ENCODE data around the gene TMEM147. TPM values are rescaled to one million over a fixed set of nuclear protein-coding genes. Genes with fewer than 3 reads are reported as not detected.
A peak's percentile ranks its signal among the peaks of the same experiment; 100 is the strongest.

Gene TMEM147
- total and polyA plus RNA-seq, 2 of the 4 experiments (the other 2 are of a cell fraction): 67.6 to 108 TPM

GRCh38 chr19:35557539-35558399, 12.3 kb downstream of the TMEM147 start:
- no peaks in the 10 kb centered on the region for H3K9me3 ChIP-seq (ENCODE audit: control insufficient read depth, insufficient read depth, low read length)
- H4K5ac ChIP-seq (ENCODE audit: low read depth, low read length): no peak overlapping the region
- ChIA-PET CTCF (interaction anchor here (1.6 kb wide), 1 partner anchor 10 kb away, joined by 6 read pairs; no protein-coding TSS in a partner anchor), POLR2A (ENCODE audit: unreplicated experiment) (no interaction called here)
- DNase-seq (peak; percentile 33), ATAC-seq (ENCODE audit: low read depth) (peak; percentile 87)
- H3K18ac ChIP-seq (ENCODE audit: low read depth, low read length): no peak overlapping the region
- no peak overlapping the region for H2AK5ac ChIP-seq (ENCODE audit: low read depth, low read length)
- WGBS, 2 experiments (ENCODE audit: extremely low coverage in 2 of 2, insufficient read length in 1 of 2): 11% methylated on average over 18 of the region's 60 CpGs; no CpG with 5 or more reads in 1 of the 2 experiments
- no peak overlapping the region for H3K9ac ChIP-seq (ENCODE audit: low read depth, low read length)
- no peak overlapping the region for H3K14ac ChIP-seq (replicated peaks; ENCODE audit: low read depth, low read length)
- 0 out of 2 replicates have a peak, but pooled peaks cover 3% of the 10 kb centered on the region for H3K9me1 ChIP-seq (ENCODE audit: insufficient read depth, low read length)
- no peak overlapping the region for H3K4ac ChIP-seq (ENCODE audit: low read depth, low read length)
- H4K8ac ChIP-seq (ENCODE audit: low read depth in 2 of 2, low read length in 2 of 2): no peak overlapping the region
- no TSS peak for BruUV-seq (replicated peaks)
- peak overlapping the region; percentile 52 for H3K4me3 ChIP-seq (ENCODE audit: insufficient read depth, low read depth, low read length)
- no peak overlapping the region for H2BK20ac ChIP-seq (ENCODE audit: low read depth, low read length)
- H2BK5ac ChIP-seq (ENCODE audit: low read depth, low read length, poor library complexity, severe bottlenecking): no peak overlapping the region
- in situ Hi-C loops (cut with MboI; ENCODE audit: low sequenced_read_pairs) (no loop called here), dilution Hi-C loops (cut with HindIII; ENCODE audit: low sequenced_read_pairs, unreplicated experiment) (no loop called here), intact Hi-C loops (cut with micrococcal nuclease) (no loop called here)
- H3K56ac ChIP-seq (ENCODE audit: extremely low read depth, insufficient read depth, low read length): no peak overlapping the region
- TF ChIP-seq CHD1 (IDR thresholded peaks at IDR 0.05; ENCODE audit: low read depth, low read length): no peak
- no peak for TF ChIP-seq RFX5 (IDR thresholded peaks at IDR 0.05; ENCODE audit: low read depth, low read length)
- TF ChIP-seq MAZ (IDR thresholded peaks at IDR 0.05; ENCODE audit: borderline replicate concordance, low read depth, low read length): no peak
- TF ChIP-seq MAFK (IDR thresholded peaks at IDR 0.05; ENCODE audit: low read depth, low read length): no peak
- TF ChIP-seq FOS (IDR thresholded peaks at IDR 0.05; ENCODE audit: low read depth, low read length): no peak
- no peak for TF ChIP-seq RAD21 (IDR thresholded peaks at IDR 0.05; ENCODE audit: low read length)
- TF ChIP-seq RCOR1 (IDR thresholded peaks at IDR 0.05; ENCODE audit: insufficient replicate concordance, low read length): no peak
- no peak for TF ChIP-seq CTCF (conservative IDR thresholded peaks at IDR 0.05; ENCODE audit: low read depth, low read length)
- TF ChIP-seq MXI1 (IDR thresholded peaks at IDR 0.05; ENCODE audit: borderline replicate concordance, low read depth, low read length): no peak
- no peak for TF ChIP-seq SMC3 (IDR thresholded peaks at IDR 0.05; ENCODE audit: low read depth, low read length)
- TF ChIP-seq CEBPB (IDR thresholded peaks at IDR 0.05; ENCODE audit: low read depth, low read length): no peak
- TF ChIP-seq USF2 (IDR thresholded peaks at IDR 0.05; ENCODE audit: low read depth, low read length): no peak
- H3K27ac ChIP-seq (ENCODE audit: insufficient read depth, low read length): no peak overlapping the region
- H2AFZ ChIP-seq (replicated peaks; ENCODE audit: low read length, poor library complexity): peak overlapping the region; percentile 90
- no peaks in the 10 kb centered on the region for H3K36me3 ChIP-seq (ENCODE audit: control insufficient read depth, insufficient read depth, low read length)
- peak overlapping the region; percentile 75 for H2AK9ac ChIP-seq (replicated peaks; ENCODE audit: low read depth, low read length, poor library complexity)
- H3K27me3 ChIP-seq (ENCODE audit: control insufficient read depth, insufficient read depth, low read length): peaks cover 52% of the 10 kb centered on the region
- no peak overlapping the region for H3K23ac ChIP-seq (ENCODE audit: low read depth, low read length)
- no peaks in the 10 kb centered on the region for H4K20me1 ChIP-seq (ENCODE audit: insufficient read depth, low read length)
- H2BK120ac ChIP-seq (ENCODE audit: low read depth, low read length): no peak overlapping the region
- no peak overlapping the region for H2BK15ac ChIP-seq (ENCODE audit: low read depth, low read length)
- H3K4me2 ChIP-seq (ENCODE audit: low read depth, low read length): peak overlapping the region; percentile 97
- no peak overlapping the region for H4K91ac ChIP-seq (ENCODE audit: insufficient read depth, low read depth, low read length)
- no peaks in the 10 kb centered on the region for H3K79me1 ChIP-seq (ENCODE audit: low read depth in 1 of 2, low read length in 2 of 2)
- no peaks in the 10 kb centered on the region for H3K4me1 ChIP-seq (ENCODE audit: control insufficient read depth, insufficient read depth, low read length)
